Measurements from ENCODE around the gene PNPLA2. TPM values are rescaled to one million over a fixed set of nuclear protein-coding genes. Genes with fewer than 3 reads are reported as not detected.

The PNPLA2 gene
- total RNA-seq, 4 donors from 2014 or later: 58.9 to 93.3 (median 91.7) TPM

DNA sequence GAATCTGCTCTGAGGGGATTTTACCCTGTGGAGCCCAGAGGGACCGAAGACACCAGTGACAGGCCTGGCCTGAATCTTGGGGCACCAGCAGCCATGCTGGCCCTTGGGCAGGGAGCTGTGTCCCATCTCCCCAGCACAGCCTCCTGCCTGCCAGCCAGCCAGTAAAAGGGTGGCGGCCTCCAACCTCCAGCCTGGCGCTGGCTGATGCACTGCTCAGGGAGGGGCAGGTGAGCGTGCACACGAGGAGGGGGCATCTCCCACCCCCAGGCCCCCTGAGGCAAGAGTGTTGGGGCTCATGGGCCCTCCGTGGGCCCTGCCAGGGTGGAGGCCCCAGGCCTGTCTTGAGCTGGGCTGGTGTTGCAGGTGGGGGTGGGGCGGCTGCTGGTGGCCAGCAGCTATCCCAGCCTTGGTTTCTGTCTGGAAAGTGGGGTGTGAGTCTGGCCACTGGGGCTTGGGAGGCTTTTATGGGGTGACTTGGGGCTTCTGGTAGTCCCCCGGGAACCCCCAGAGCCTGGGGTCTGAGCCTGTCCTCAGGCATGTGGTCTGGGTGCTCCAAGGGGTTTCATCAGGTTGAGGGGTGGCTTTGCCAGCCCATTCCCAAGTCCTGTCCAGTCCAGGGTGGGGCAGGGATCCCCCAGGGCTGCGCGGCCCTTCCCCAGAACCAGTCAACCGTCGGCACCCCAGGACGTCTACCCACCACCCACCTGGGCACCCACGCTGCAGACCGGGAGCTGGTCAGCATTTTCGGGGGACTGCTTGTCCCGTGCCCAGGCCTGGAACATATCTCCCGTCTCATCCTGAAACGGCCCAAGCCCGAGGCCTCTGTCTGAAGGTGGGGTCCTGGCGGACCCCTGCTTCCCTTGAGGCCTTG, 41.8 kb downstream of the PNPLA2 start:
- in situ Hi-C loops (cut with MboI; ENCODE audit: low sequenced_read_pairs in 4 of 4) (no loop called here), intact Hi-C loops (cut with DNase I; ENCODE audit: low total_unique reads) (no loop called here)
- Histone ChIP-seq H3K27me3 (no peaks in the 10 kb centered on the region), H3K27ac (no peak overlapping the region), H3K4me1 (peaks cover 0 to 5% of the 10 kb centered on the region in 2 donors), H3K9me3 (no peaks in the 10 kb centered on the region), H3K4me3 (no peak overlapping the region), H3K36me3 (peaks cover 0 to 8% of the 10 kb centered on the region in 2 donors)
- ATAC-seq: no peak
- TF ChIP-seq POLR2A (IDR thresholded peaks at IDR 0.05): no peak
- TF ChIP-seq, protein P1, sequence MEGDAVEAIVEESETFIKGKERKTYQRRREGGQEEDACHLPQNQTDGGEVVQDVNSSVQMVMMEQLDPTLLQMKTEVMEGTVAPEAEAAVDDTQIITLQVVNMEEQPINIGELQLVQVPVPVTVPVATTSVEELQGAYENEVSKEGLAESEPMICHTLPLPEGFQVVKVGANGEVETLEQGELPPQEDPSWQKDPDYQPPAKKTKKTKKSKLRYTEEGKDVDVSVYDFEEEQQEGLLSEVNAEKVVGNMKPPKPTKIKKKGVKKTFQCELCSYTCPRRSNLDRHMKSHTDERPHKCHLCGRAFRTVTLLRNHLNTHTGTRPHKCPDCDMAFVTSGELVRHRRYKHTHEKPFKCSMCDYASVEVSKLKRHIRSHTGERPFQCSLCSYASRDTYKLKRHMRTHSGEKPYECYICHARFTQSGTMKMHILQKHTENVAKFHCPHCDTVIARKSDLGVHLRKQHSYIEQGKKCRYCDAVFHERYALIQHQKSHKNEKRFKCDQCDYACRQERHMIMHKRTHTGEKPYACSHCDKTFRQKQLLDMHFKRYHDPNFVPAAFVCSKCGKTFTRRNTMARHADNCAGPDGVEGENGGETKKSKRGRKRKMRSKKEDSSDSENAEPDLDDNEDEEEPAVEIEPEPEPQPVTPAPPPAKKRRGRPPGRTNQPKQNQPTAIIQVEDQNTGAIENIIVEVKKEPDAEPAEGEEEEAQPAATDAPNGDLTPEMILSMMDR (IDR thresholded peaks at IDR 0.05 in 4 of 5, conservative IDR thresholded peaks at IDR 0.05 in 1 of 5): no peak
- DNase-seq: no peak

DNA sequence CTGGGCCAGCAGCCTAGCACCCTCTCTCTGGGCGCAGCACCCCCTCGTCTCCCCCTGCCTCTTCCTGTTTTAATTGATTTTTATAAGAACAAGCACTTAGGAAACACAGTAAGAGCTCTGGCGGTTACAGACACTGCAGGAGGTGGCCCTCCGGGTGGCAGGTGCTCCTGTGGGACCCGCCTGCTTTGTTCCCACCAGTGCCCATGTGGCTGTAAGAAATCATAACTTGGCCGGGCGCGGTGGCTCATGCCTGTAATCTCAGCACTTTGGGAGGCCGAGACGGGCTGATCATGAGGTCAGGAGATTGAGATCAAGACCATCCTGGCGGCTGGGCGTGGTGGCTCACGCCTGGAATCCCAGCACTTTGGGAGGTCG, 42.4 kb downstream of the PNPLA2 start:
- peaks cover 0 to 8% of the 10 kb centered on the region in 2 donors for H3K36me3 ChIP-seq
- H3K27ac ChIP-seq: no peak overlapping the region
- ATAC-seq: no peak
- in situ Hi-C loops (cut with MboI; ENCODE audit: low sequenced_read_pairs in 4 of 4): no loop called here
- intact Hi-C loops (cut with DNase I; ENCODE audit: low total_unique reads): no loop called here
- H3K27me3 ChIP-seq: no peaks in the 10 kb centered on the region
- TF ChIP-seq, protein P1 (IDR thresholded peaks at IDR 0.05 in 4 of 5, conservative IDR thresholded peaks at IDR 0.05 in 1 of 5): no peak
- TF ChIP-seq POLR2A (IDR thresholded peaks at IDR 0.05): no peak
- H3K9me3 ChIP-seq: no peaks in the 10 kb centered on the region
- H3K4me1 ChIP-seq: peaks cover 0 to 5% of the 10 kb centered on the region in 2 donors
- H3K4me3 ChIP-seq: no peak overlapping the region
- DNase-seq: no peak

DNA sequence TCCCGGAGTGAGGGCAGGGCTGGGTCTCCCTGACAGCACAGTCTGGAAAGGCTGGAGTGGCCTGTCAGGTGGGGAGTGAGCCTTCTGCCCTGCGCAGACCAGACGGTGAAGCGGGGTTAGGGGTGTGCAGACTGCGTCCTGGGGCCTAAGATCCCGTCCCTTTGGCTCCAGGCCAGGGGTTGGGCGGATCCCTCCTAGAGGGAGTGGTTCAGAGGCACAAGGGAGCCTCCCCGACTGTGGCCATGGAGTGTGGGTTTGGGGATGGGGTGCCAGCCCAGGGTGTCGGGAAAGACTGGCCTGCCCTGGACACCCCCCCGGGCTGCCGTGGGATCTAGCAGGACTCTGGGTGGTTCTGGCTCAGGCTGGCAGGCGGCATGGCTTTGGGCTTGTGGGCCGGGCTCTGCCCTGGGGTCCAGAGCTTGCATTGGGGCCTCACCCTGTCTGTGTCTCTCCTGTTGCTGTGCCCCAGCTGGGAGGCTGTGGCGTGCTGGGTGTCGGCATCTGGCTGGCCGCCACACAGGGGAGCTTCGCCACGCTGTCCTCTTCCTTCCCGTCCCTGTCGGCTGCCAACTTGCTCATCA, 43.5 kb downstream of the PNPLA2 start:
- H3K27me3 ChIP-seq: no peaks in the 10 kb centered on the region
- intact Hi-C loops (cut with DNase I; ENCODE audit: low total_unique reads) (no loop called here), in situ Hi-C loops (cut with MboI; ENCODE audit: low sequenced_read_pairs in 4 of 4) (no loop called here)
- no peaks in the 10 kb centered on the region for H3K9me3 ChIP-seq
- ATAC-seq (no peak), DNase-seq (no peak)
- H3K27ac ChIP-seq: no peak overlapping the region
- H3K4me3 ChIP-seq: no peak overlapping the region
- peaks cover 0 to 8% of the 10 kb centered on the region in 2 donors for H3K36me3 ChIP-seq
- no peak for TF ChIP-seq POLR2A (IDR thresholded peaks at IDR 0.05)
- TF ChIP-seq, protein P1 (IDR thresholded peaks at IDR 0.05 in 4 of 5, conservative IDR thresholded peaks at IDR 0.05 in 1 of 5): no peak
- peaks cover 0 to 5% of the 10 kb centered on the region in 2 donors for H3K4me1 ChIP-seq

DNA sequence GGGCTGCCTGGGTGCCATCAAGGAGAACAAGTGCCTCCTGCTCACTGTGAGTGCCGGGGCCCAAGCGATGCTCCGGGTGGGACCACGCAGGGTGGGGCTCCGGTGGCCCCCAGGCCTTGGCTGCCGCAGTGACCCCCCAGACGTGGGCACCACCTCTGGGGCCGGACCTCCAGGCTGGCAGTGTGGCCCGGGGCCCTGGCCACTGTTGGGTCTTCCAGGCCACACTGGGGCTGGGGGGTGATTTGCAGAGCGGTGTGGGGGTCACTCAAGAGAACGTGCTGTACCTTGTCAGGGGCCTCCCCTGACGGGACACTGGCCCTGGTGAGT, 43.9 kb downstream of the PNPLA2 start:
- no peaks in the 10 kb centered on the region for H3K27me3 ChIP-seq
- no peak overlapping the region for H3K4me3 ChIP-seq
- H3K4me1 ChIP-seq: peaks cover 0 to 5% of the 10 kb centered on the region in 2 donors
- intact Hi-C loops (cut with DNase I; ENCODE audit: low total_unique reads): no loop called here
- in situ Hi-C loops (cut with MboI; ENCODE audit: low sequenced_read_pairs in 4 of 4): no loop called here
- no peaks in the 10 kb centered on the region for H3K9me3 ChIP-seq
- DNase-seq: no peak
- no peak for TF ChIP-seq POLR2A (IDR thresholded peaks at IDR 0.05)
- TF ChIP-seq, protein P1 (IDR thresholded peaks at IDR 0.05 in 4 of 5, conservative IDR thresholded peaks at IDR 0.05 in 1 of 5): no peak
- no peak for ATAC-seq
- peaks cover 0 to 8% of the 10 kb centered on the region in 2 donors for H3K36me3 ChIP-seq
- no peak overlapping the region for H3K27ac ChIP-seq

Data from gastrocnemius medialis (tissue), 4 donors.